ENCODE results near the gene MTMR12.
A peak's percentile ranks its signal among the peaks of the same experiment; 100 is the strongest.

The MTMR12 gene

GRCh38 chr5:32312595-32313332, at the start of gene MTMR12:
Gene MTMR12 (minus strand): TSS chr5:32312939. CDS start chr5:32312838, 101 bp downstream.
- peak; percentile 96 for ATAC-seq
- peak within 1 kb of the TSS; percentile 94 for H3K27ac Mint-ChIP-seq
- H3K36me3 Mint-ChIP-seq (ENCODE audit: low read depth), result peaks cover 10% of the 10 kb centered on the region
- peaks cover 2% of the 10 kb centered on the region for H3K27me3 Mint-ChIP-seq
- H3K4me1 Mint-ChIP-seq, result peaks cover 43% of the 10 kb centered on the region
- peak; percentile 100 for DNase-seq
- H3K4me3 Mint-ChIP-seq, result peak within 1 kb of the TSS; percentile 92
- H3K9me3 Mint-ChIP-seq, result no peaks in the 10 kb centered on the region

GRCh38 chr5:32362527-32362926, 49.8 kb upstream of the MTMR12 start:
- no peak overlapping the region for H3K27ac Mint-ChIP-seq
- peaks cover 5% of the 10 kb centered on the region for H3K4me1 Mint-ChIP-seq
- DNase-seq (no peak), ATAC-seq (no peak)
- H3K27me3 Mint-ChIP-seq, result no peaks in the 10 kb centered on the region
- no peaks in the 10 kb centered on the region for H3K9me3 Mint-ChIP-seq
- peaks cover 29% of the 10 kb centered on the region for H3K36me3 Mint-ChIP-seq (ENCODE audit: low read depth)
- no peak overlapping the region for H3K4me3 Mint-ChIP-seq

GRCh38 chr5:32360906-32361305, 48.2 kb upstream of the MTMR12 start:
- Mint-ChIP-seq H3K27me3 (no peaks in the 10 kb centered on the region), H3K36me3 (ENCODE audit: low read depth) (peaks cover 39% of the 10 kb centered on the region), H3K4me3 (no peak overlapping the region), H3K9me3 (no peaks in the 10 kb centered on the region), H3K27ac (no peak overlapping the region), H3K4me1 (peaks cover 6% of the 10 kb centered on the region)
- DNase-seq (no peak), ATAC-seq (no peak)

GRCh38 chr5:32358611-32359010, 45.9 kb upstream of the MTMR12 start:
- no peak overlapping the region for H3K27ac Mint-ChIP-seq
- no peaks in the 10 kb centered on the region for H3K9me3 Mint-ChIP-seq
- H3K27me3 Mint-ChIP-seq, result no peaks in the 10 kb centered on the region
- ATAC-seq (no peak), DNase-seq (no peak)
- peaks cover 45% of the 10 kb centered on the region for H3K36me3 Mint-ChIP-seq (ENCODE audit: low read depth)
- no peak overlapping the region for H3K4me3 Mint-ChIP-seq
- peaks cover 6% of the 10 kb centered on the region for H3K4me1 Mint-ChIP-seq

- ATAC-seq (peak; percentile 69), DNase-seq (no peak)
- Mint-ChIP-seq H3K9me3 (no peaks in the 10 kb centered on the region), H3K4me3 (no peak overlapping the region), H3K27ac (peak overlapping the region; percentile 59), H3K36me3 (ENCODE audit: low read depth) (peaks cover 43% of the 10 kb centered on the region), H3K4me1 (peaks cover 6% of the 10 kb centered on the region), H3K27me3 (no peaks in the 10 kb centered on the region)
These were observed 44.9 kb upstream of the MTMR12 start for GRCh38 chr5:32357658-32358057.

- Mint-ChIP-seq H3K27ac (peak overlapping the region; percentile 20), H3K36me3 (ENCODE audit: low read depth) (peaks cover 40% of the 10 kb centered on the region)
These were observed 42.9 kb upstream of the MTMR12 start for GRCh38 chr5:32355686-32356085.

GRCh38 chr5:32353420-32353819, 40.7 kb upstream of the MTMR12 start:
- no peak for ATAC-seq
- H3K27me3 Mint-ChIP-seq, result no peaks in the 10 kb centered on the region
- DNase-seq, result no peak
- no peak overlapping the region for H3K4me3 Mint-ChIP-seq
- peaks cover 10% of the 10 kb centered on the region for H3K4me1 Mint-ChIP-seq
- no peaks in the 10 kb centered on the region for H3K9me3 Mint-ChIP-seq
- peaks cover 37% of the 10 kb centered on the region for H3K36me3 Mint-ChIP-seq (ENCODE audit: low read depth)
- H3K27ac Mint-ChIP-seq, result no peak overlapping the region

More at GRCh38 chr5:32355686-32356085, 42.9 kb upstream of the MTMR12 start:
- no peak for DNase-seq
- Mint-ChIP-seq H3K9me3 (no peaks in the 10 kb centered on the region), H3K4me1 (peaks cover 10% of the 10 kb centered on the region), H3K4me3 (no peak overlapping the region), H3K27me3 (no peaks in the 10 kb centered on the region)
- ATAC-seq, result no peak

GRCh38 chr5:32352685-32353084, 39.9 kb upstream of the MTMR12 start:
- peaks cover 2% of the 10 kb centered on the region for H3K9me3 Mint-ChIP-seq
- H3K36me3 Mint-ChIP-seq (ENCODE audit: low read depth), result peaks cover 36% of the 10 kb centered on the region
- DNase-seq, result no peak
- no peak for ATAC-seq
- peaks cover 7% of the 10 kb centered on the region for H3K4me1 Mint-ChIP-seq
- H3K4me3 Mint-ChIP-seq, result no peak overlapping the region
- no peak overlapping the region for H3K27ac Mint-ChIP-seq
- H3K27me3 Mint-ChIP-seq, result no peaks in the 10 kb centered on the region

GRCh38 chr5:32346869-32347268, 34.1 kb upstream of the MTMR12 start:
- Mint-ChIP-seq H3K27me3 (no peaks in the 10 kb centered on the region), H3K9me3 (peaks cover 12% of the 10 kb centered on the region), H3K4me3 (no peak overlapping the region), H3K27ac (no peak overlapping the region), H3K4me1 (peaks cover 2% of the 10 kb centered on the region), H3K36me3 (ENCODE audit: low read depth) (peaks cover 3% of the 10 kb centered on the region)
- DNase-seq, result no peak
- no peak for ATAC-seq

GRCh38 chr5:32343058-32343672, 30.4 kb upstream of the MTMR12 start:
- peaks cover 8% of the 10 kb centered on the region for H3K36me3 Mint-ChIP-seq (ENCODE audit: low read depth)
- peaks cover 26% of the 10 kb centered on the region for H3K9me3 Mint-ChIP-seq
- no peak overlapping the region for H3K4me3 Mint-ChIP-seq
- H3K27me3 Mint-ChIP-seq, result no peaks in the 10 kb centered on the region
- no peak for DNase-seq
- H3K27ac Mint-ChIP-seq, result no peak overlapping the region
- ATAC-seq, result no peak
- no peaks in the 10 kb centered on the region for H3K4me1 Mint-ChIP-seq

GRCh38 chr5:32342656-32343055, 29.9 kb upstream of the MTMR12 start:
- DNase-seq, result no peak
- Mint-ChIP-seq H3K36me3 (ENCODE audit: low read depth) (peaks cover 10% of the 10 kb centered on the region), H3K27me3 (no peaks in the 10 kb centered on the region), H3K4me3 (no peak overlapping the region), H3K9me3 (peaks cover 26% of the 10 kb centered on the region), H3K27ac (no peak overlapping the region), H3K4me1 (no peaks in the 10 kb centered on the region)
- no peak for ATAC-seq

- Mint-ChIP-seq H3K4me3 (no peak overlapping the region), H3K27me3 (no peaks in the 10 kb centered on the region), H3K36me3 (ENCODE audit: low read depth) (peaks cover 10% of the 10 kb centered on the region), H3K9me3 (peaks cover 17% of the 10 kb centered on the region), H3K4me1 (no peaks in the 10 kb centered on the region), H3K27ac (no peak overlapping the region)
- ATAC-seq (no peak), DNase-seq (no peak)
These were observed 27.1 kb upstream of the MTMR12 start for GRCh38 chr5:32339878-32340277.

- Mint-ChIP-seq H3K27me3 (no peaks in the 10 kb centered on the region), H3K4me1 (no peaks in the 10 kb centered on the region), H3K9me3 (peaks cover 17% of the 10 kb centered on the region), H3K27ac (no peak overlapping the region), H3K4me3 (no peak overlapping the region), H3K36me3 (ENCODE audit: low read depth) (peaks cover 10% of the 10 kb centered on the region)
- ATAC-seq (no peak), DNase-seq (no peak)
These were observed 26.5 kb upstream of the MTMR12 start for GRCh38 chr5:32339198-32339597.

GRCh38 chr5:32332966-32333365, 20.2 kb upstream of the MTMR12 start:
- Mint-ChIP-seq H3K9me3 (peaks cover 1% of the 10 kb centered on the region), H3K4me3 (no peak overlapping the region), H3K36me3 (ENCODE audit: low read depth) (peaks cover under 1% of the 10 kb centered on the region), H3K4me1 (no peaks in the 10 kb centered on the region), H3K27ac (no peak overlapping the region), H3K27me3 (no peaks in the 10 kb centered on the region)
- ATAC-seq (no peak), DNase-seq (no peak)

GRCh38 chr5:32332361-32332760, 19.6 kb upstream of the MTMR12 start:
- Mint-ChIP-seq H3K36me3 (ENCODE audit: low read depth) (no peaks in the 10 kb centered on the region), H3K27ac (no peak overlapping the region)

More at GRCh38 chr5:32332361-32332760, 19.6 kb upstream of the MTMR12 start:
- H3K9me3 Mint-ChIP-seq, result no peaks in the 10 kb centered on the region
- H3K4me3 Mint-ChIP-seq, result no peak overlapping the region
- no peaks in the 10 kb centered on the region for H3K27me3 Mint-ChIP-seq
- ATAC-seq, result no peak
- no peak for DNase-seq
- no peaks in the 10 kb centered on the region for H3K4me1 Mint-ChIP-seq
